HG03135 (cell line): ENCODE results near the gene NR1H2.
A peak's percentile ranks its signal among the peaks of the same experiment; 100 is the strongest.
"Not testable (repeated sequence)": the region's sequence is repeated elsewhere in the genome, so short reads cannot be mapped to it uniquely, and the experiment has no call there.

ENCODE experiments used
- ATAC-seq: cut with Tn5 transposase; IDR thresholded peaks from one replicate; pipeline ENCODE4 v1.9.1; 2021; ENCODE audit warnings: mild to moderate bottlenecking, moderate library complexity; ENCODE audit not compliant: unreplicated experiment

NR1H2 gene

GRCh38 chr19:50377517-50377916, 1.3 kb downstream of the NR1H2 start:
- ATAC-seq, result no peak

- ATAC-seq, result no peak
Observed at GRCh38 chr19:50378169-50378862, 2.1 kb downstream of the NR1H2 start.

GRCh38 chr19:50378863-50379236, 2.6 kb downstream of the NR1H2 start:
- ATAC-seq, result no peak

- no peak for ATAC-seq
Observed at GRCh38 chr19:50379602-50380001, 3.3 kb downstream of the NR1H2 start.

GRCh38 chr19:50380137-50380536, 3.9 kb downstream of the NR1H2 start:
- ATAC-seq, result no peak

GRCh38 chr19:50380751-50381151, 4.5 kb downstream of the NR1H2 start:
- no peak for ATAC-seq

GRCh38 chr19:50381881-50382729, 5.8 kb downstream of the NR1H2 start:
- no peak for ATAC-seq

GRCh38 chr19:50383001-50383851, 7.0 kb downstream of the NR1H2 start:
- no peak for ATAC-seq

- ATAC-seq, result peak; percentile 77
Observed at GRCh38 chr19:50383852-50384684, 7.8 kb downstream of the NR1H2 start, which contains the start of gene POLD1. Gene POLD1, plus strand, starts transcription at chr19:50384347. Its CDS starts 14,505 bp downstream, at chr19:50398852.

GRCh38 chr19:50384685-50385535, 8.7 kb downstream of the NR1H2 start:
- ATAC-seq, result no peak

GRCh38 chr19:50387176-50387867, 11.1 kb downstream of the NR1H2 start:
- no peak for ATAC-seq

GRCh38 chr19:50387868-50388245, 11.6 kb downstream of the NR1H2 start:
- ATAC-seq, result no peak

- not testable (repeated sequence) for ATAC-seq
Observed at GRCh38 chr19:50390295-50390694, 14.0 kb downstream of the NR1H2 start.

GRCh38 chr19:50390952-50391351, 14.7 kb downstream of the NR1H2 start:
- not testable (repeated sequence) for ATAC-seq

GRCh38 chr19:50392759-50393158, 16.5 kb downstream of the NR1H2 start:
- no peak for ATAC-seq

GRCh38 chr19:50393589-50393988, 17.3 kb downstream of the NR1H2 start:
- ATAC-seq, result no peak

GRCh38 chr19:50394017-50394416, 17.8 kb downstream of the NR1H2 start:
- ATAC-seq, result no peak

GRCh38 chr19:50398675-50399367, 22.6 kb downstream of the NR1H2 start:
- no peak for ATAC-seq
